Loucy (cell line): Measurements from ENCODE around the gene MAP3K20.

Experiments
- H2AFZ ChIP-seq: fragments of 200-600 bp; sonication (generic); 2 replicates; pipeline ENCODE4 v1.6.0; 2016; ENCODE audit warnings: antibody characterized with exemption, mild to moderate bottlenecking, low read length, moderate library complexity
- H3F3A ChIP-seq: fragments of 200-600 bp; 2 replicates; pipeline ENCODE4 v1.6.0; 2016; ENCODE audit warnings: antibody characterized with exemption, low read depth, mild to moderate bottlenecking
- H3K27me3 ChIP-seq: fragments of 200-600 bp; sonication (generic); 2 replicates; pipeline ENCODE4 v1.6.1; 2014; ENCODE audit warnings: low read length, mild to moderate bottlenecking; ENCODE audit not compliant: insufficient read depth, poor library complexity, severe bottlenecking
- H3K36me3 ChIP-seq: fragments of 200-600 bp; sonication (generic); 2 replicates; pipeline ENCODE4 v1.6.1; 2016; ENCODE audit warnings: low read length; ENCODE audit not compliant: insufficient read depth
- H3K4me1 ChIP-seq: fragments of 200-600 bp; sonication (generic); 2 replicates; pipeline ENCODE4 v1.5.1; 2014; ENCODE audit warnings: low read length, mild to moderate bottlenecking; ENCODE audit not compliant: insufficient read depth, poor library complexity, severe bottlenecking
- H3K4me2 ChIP-seq: fragments of 200-600 bp; sonication (generic); 2 replicates; pipeline ENCODE4 v1.6.0; 2014; ENCODE audit warnings: antibody characterized with exemption, low read length, low read depth, mild to moderate bottlenecking; ENCODE audit not compliant: poor library complexity, severe bottlenecking
- H3K4me3 ChIP-seq: fragments of 200-600 bp; sonication (generic); 2 replicates; pipeline ENCODE4 v1.5.1; 2014; ENCODE audit warnings: low read length, mild to moderate bottlenecking, mixed read lengths; ENCODE audit not compliant: poor library complexity, severe bottlenecking
- H3K79me2 ChIP-seq: fragments of 200-600 bp; sonication (generic); 2 replicates; pipeline ENCODE4 v1.6.1; 2014; ENCODE audit warnings: low read length; ENCODE audit not compliant: insufficient read depth
- H3K9ac ChIP-seq: fragments of 200-600 bp; sonication (generic); 2 replicates; pipeline ENCODE4 v1.6.0; 2014; ENCODE audit warnings: mild to moderate bottlenecking, low read depth, low read length, moderate library complexity; ENCODE audit not compliant: poor library complexity, severe bottlenecking
- H3K9me2 ChIP-seq: fragments of 200-600 bp; sonication (generic); replicated peaks from 2 replicates; pipeline ENCODE4 v1.6.1; 2016; ENCODE audit warnings: low read depth, low read length, mixed read lengths
- H3K9me3 ChIP-seq: fragments of 200-600 bp; sonication (generic); 2 replicates; pipeline ENCODE4 v1.6.1; 2014; ENCODE audit warnings: mild to moderate bottlenecking, antibody characterized with exemption, low read length, low read depth; ENCODE audit not compliant: insufficient read depth
- H4K20me1 ChIP-seq: fragments of 200-600 bp; sonication (generic); 2 replicates; pipeline ENCODE4 v1.6.0; 2014; ENCODE audit warnings: antibody characterized with exemption, low read length, mild to moderate bottlenecking; ENCODE audit not compliant: insufficient read depth, poor library complexity, severe bottlenecking
- EZH2phosphoT487 ChIP-seq: fragments of 200-600 bp; IDR thresholded peaks from 2 replicates; pipeline ENCODE4 v1.6.1; 2018; ENCODE audit warnings: antibody characterized with exemption, mild to moderate bottlenecking, moderate library complexity, borderline replicate concordance
- TF ChIP-seq, protein P1 (sequence below): fragments of 200-600 bp; sonication (generic); conservative IDR thresholded peaks from 2 replicates; pipeline ENCODE4 v1.5.1; 2014; ENCODE audit warnings: mild to moderate bottlenecking, antibody characterized with exemption, low read length

Gene MAP3K20

DNA sequence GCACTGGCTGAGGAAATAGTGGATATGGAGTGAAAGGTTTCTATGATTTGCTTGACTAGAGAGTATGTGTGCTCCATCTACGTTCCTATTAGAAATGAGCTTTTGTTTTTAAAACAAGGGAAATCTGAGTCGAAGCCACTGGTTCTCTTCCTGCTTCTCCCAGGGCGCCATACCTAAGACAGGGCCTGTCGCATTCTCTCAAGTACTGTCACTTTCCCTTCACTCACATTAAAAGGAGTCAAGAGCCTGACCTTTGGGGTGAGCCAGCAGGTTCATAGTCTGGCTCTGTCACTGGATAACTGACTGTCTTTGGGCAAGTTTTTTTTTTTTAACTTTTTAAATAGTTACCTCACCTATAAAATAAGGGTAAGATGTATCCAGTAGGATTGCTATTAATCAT, 121.0 kb downstream of the MAP3K20 start:
- H3K4me1 ChIP-seq = no peaks in the 10 kb centered on the region
- H3K9me2 ChIP-seq = no peaks in the 10 kb centered on the region
- H3F3A ChIP-seq = no peaks in the 10 kb centered on the region
- TF ChIP-seq EZH2phosphoT487 = no peak
- TF ChIP-seq, protein P1, sequence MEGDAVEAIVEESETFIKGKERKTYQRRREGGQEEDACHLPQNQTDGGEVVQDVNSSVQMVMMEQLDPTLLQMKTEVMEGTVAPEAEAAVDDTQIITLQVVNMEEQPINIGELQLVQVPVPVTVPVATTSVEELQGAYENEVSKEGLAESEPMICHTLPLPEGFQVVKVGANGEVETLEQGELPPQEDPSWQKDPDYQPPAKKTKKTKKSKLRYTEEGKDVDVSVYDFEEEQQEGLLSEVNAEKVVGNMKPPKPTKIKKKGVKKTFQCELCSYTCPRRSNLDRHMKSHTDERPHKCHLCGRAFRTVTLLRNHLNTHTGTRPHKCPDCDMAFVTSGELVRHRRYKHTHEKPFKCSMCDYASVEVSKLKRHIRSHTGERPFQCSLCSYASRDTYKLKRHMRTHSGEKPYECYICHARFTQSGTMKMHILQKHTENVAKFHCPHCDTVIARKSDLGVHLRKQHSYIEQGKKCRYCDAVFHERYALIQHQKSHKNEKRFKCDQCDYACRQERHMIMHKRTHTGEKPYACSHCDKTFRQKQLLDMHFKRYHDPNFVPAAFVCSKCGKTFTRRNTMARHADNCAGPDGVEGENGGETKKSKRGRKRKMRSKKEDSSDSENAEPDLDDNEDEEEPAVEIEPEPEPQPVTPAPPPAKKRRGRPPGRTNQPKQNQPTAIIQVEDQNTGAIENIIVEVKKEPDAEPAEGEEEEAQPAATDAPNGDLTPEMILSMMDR = no peak
- H3K27me3 ChIP-seq = no peaks in the 10 kb centered on the region
- H3K4me2 ChIP-seq = no peak overlapping the region
- H3K4me3 ChIP-seq = no peak overlapping the region
- H3K79me2 ChIP-seq = no peaks in the 10 kb centered on the region
- H3K36me3 ChIP-seq = no peaks in the 10 kb centered on the region
- H2AFZ ChIP-seq = no peak overlapping the region
- no peak overlapping the region for H3K9ac ChIP-seq
- H4K20me1 ChIP-seq = no peaks in the 10 kb centered on the region
- H3K9me3 ChIP-seq = no peaks in the 10 kb centered on the region

DNA sequence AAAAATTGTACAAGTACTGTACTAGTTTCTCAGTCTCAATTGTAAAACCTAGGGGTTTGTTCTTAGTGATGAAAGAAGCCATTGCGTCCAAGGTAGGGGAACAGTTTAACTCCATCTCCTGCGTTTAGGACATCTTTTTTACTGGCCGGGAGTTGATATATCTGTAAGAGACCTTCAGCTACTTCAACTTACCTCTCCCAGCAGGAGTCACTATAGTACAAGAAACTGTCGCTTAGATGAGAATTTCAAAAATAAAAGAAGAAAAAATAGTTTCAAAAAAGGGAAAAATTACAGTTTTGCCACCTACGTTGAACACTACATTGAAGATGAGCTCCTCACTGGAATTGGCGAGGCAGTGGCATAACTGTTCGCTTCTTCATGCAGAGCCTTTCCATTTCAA, 122.7 kb downstream of the MAP3K20 start:
- Histone ChIP-seq H3K4me3 (no peak overlapping the region), H4K20me1 (no peaks in the 10 kb centered on the region), H2AFZ (no peak overlapping the region), H3F3A (no peaks in the 10 kb centered on the region), H3K4me1 (no peaks in the 10 kb centered on the region), H3K36me3 (no peaks in the 10 kb centered on the region), H3K9me3 (no peaks in the 10 kb centered on the region), H3K27me3 (no peaks in the 10 kb centered on the region), H3K9ac (no peak overlapping the region), H3K9me2 (no peaks in the 10 kb centered on the region), H3K79me2 (no peaks in the 10 kb centered on the region), H3K4me2 (no peak overlapping the region)
- no peak for TF ChIP-seq EZH2phosphoT487
- TF ChIP-seq, protein P1 = peak; percentile 48

DNA sequence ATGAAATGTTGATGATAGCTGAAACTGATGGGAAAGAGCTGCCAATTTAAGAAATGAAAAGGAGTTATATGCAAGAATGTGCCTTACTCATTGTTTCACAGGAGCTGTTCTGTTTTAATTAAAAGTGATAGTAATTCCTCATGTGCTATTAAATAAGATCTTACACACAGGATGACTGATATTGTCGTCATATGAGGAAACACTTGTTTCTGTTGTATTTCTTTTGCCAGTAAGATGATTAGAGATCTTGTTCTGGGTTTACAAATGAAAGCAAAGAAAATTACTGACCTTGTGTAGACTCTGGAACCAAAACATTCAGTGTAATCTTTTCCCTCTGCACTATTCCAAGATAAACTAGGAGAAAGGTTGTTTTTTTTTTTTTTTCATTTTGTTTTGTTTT, 123.6 kb downstream of the MAP3K20 start:
- Histone ChIP-seq H3K4me2 (no peak overlapping the region), H2AFZ (no peak overlapping the region), H3K9me3 (no peaks in the 10 kb centered on the region), H3K4me1 (no peaks in the 10 kb centered on the region), H3K4me3 (no peak overlapping the region), H3K9me2 (no peaks in the 10 kb centered on the region), H3F3A (no peaks in the 10 kb centered on the region), H3K36me3 (no peaks in the 10 kb centered on the region), H3K79me2 (no peaks in the 10 kb centered on the region), H3K27me3 (no peaks in the 10 kb centered on the region), H4K20me1 (no peaks in the 10 kb centered on the region), H3K9ac (no peak overlapping the region)
- TF ChIP-seq EZH2phosphoT487 = no peak
- TF ChIP-seq, protein P1 = no peak
